Kidney (tissue), 14 donors: ENCODE results near the gene TNS2. TPM values are rescaled to one million over a fixed set of nuclear protein-coding genes. Genes with fewer than 3 reads are reported as not detected.

Source experiments
- DNase-seq, 5 donors: peaks; one replicate each; pipeline ENCODE4 v3.0.0-alpha.2; 2013 to 2020
- FAIRE-seq: peaks from 2 replicates; lab custom pipeline; 2012; peaks lifted over from hg19 to GRCh38; lab: Jason Lieb, UNC
- H3K27ac ChIP-seq, 2 donors: one replicate each; pipeline ENCODE4 v1.7.0; 2013; ENCODE audit warnings: low read depth in 2 of 2, low read length in 2 of 2, inconsistent platforms in 1 of 2
- H3K27me3 ChIP-seq: one replicate; pipeline ENCODE4 v1.7.1; 2013; ENCODE audit warnings: low read length, inconsistent platforms; ENCODE audit not compliant: control insufficient read depth, insufficient read depth
- H3K36me3 ChIP-seq, 3 donors: one replicate each; pipeline versions ENCODE4 v1.7.0 to v1.7.1; 2013; ENCODE audit warnings: low read length in 3 of 3, control low read depth in 1 of 3, inconsistent platforms in 1 of 3; ENCODE audit not compliant: insufficient read depth in 3 of 3, control insufficient read depth in 2 of 3
- H3K4me1 ChIP-seq, 3 donors: one replicate each; pipeline versions ENCODE4 v1.7.0 to v1.7.1; 2013; ENCODE audit warnings: low read length in 3 of 3, inconsistent platforms in 1 of 3, low read depth in 1 of 3; ENCODE audit not compliant: control insufficient read depth in 2 of 3, insufficient read depth in 2 of 3
- H3K4me3 ChIP-seq, 3 donors: one replicate each; pipeline versions ENCODE4 v1.7.0 to v1.8.1; 2013; ENCODE audit warnings: low read length in 3 of 3, control low read depth in 1 of 3, inconsistent platforms in 1 of 3
- H3K9ac ChIP-seq, 3 donors: one replicate each; pipeline versions ENCODE4 v1.7.0 to v1.7.1; 2013; ENCODE audit warnings: low read length in 3 of 3, control low read depth in 1 of 3, inconsistent platforms in 1 of 3
- H3K9me3 ChIP-seq, 3 donors: one replicate each; pipeline versions ENCODE4 v1.7.0 to v1.7.1; 2013; ENCODE audit warnings: low read length in 3 of 3, control low read depth in 1 of 3, inconsistent platforms in 1 of 3; ENCODE audit not compliant: control insufficient read depth in 2 of 3, insufficient read depth in 1 of 3
- intact Hi-C: fragments of 100-400 bp; cut with DNase I; formaldehyde crosslinking; loops from one replicate; pipeline ENCODE4 v1.11.1; 2022
- polyA plus RNA-seq: library from polyadenylated mRNA; stranded (reverse); fragments of 350-450 nt; fragmentation: Illumina TruSeq; extraction: RNeasy Lipid Tissue Mini Kit (QIAGEN cat#74804); gene quantifications from one replicate; pipeline ENCODE4 v1.2.3, GENCODE V29; 2014; ENCODE audit warnings: low read depth, low replicate concordance; ENCODE audit not compliant: insufficient read depth
- total RNA-seq: library from RNA; stranded (reverse); fragmentation: NEBNext Ultra II Directional; extraction: Animal tissue kit (Norgen Biotek cat#: 25700); gene quantifications from one replicate; pipeline ENCODE4 v1.2.1, GENCODE V29; 2021
- TF ChIP-seq, protein P1 (sequence below): IDR thresholded peaks from 3 replicates; pipeline ENCODE4 v1.5.1; 2012; ENCODE audit warnings: mild to moderate bottlenecking, moderate library complexity, borderline replicate concordance; ENCODE audit not compliant: insufficient read depth; ENCODE audit errors: extremely low read depth
- donor health status: control.
- donor health status: control.
- donor health status: control.
- donor health status: control.
- donor health status: control.
- donor health status: DM: yes; HTN: yes; CAD: no.
- donor health status: Normal renal cell carcinoma (clear cell type).

TNS2 gene
- total and polyA plus RNA-seq, 2 donors from 2014 or later: 90.1 to 179 TPM

DNA sequence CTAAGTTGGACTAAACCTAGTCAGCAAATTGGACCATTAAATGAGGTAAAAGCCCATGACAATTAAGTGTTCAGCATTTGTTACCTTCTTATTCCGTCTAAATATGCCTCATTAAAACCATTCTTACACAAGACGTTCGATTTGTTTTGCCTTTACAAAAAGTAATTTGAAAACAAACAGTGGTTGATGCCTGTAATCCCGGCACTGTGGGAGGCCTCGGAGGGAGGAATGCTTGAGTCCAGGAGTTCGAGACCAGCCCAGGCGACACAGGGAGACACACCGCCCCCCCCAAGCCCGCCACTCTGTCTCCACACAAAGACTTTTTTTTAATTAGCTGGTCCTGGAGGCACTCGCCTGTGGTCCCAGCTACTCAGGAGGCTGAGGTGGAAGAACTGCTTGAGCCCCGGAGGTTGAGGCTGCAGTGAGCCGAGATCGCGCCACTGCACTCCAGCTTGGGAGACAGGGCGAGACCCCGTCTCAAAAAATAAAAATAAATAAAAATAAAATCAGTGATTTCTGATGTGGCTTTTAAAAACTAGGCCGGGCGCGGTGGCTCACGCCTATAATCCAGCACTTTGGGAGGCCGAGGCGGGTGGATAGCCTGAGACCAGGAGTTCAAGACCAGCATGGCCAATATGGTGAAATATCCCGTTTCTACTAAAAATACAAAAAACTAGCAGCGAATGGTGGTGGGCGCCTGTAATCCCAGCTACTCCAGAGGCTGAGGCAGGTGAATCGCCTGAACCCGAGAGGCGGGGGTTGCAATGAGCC lies 44.5 kb upstream of the TNS2 start:
- DNase-seq: peak; percentile 14 to 82 (median 23)
- no peak for FAIRE-seq

DNA sequence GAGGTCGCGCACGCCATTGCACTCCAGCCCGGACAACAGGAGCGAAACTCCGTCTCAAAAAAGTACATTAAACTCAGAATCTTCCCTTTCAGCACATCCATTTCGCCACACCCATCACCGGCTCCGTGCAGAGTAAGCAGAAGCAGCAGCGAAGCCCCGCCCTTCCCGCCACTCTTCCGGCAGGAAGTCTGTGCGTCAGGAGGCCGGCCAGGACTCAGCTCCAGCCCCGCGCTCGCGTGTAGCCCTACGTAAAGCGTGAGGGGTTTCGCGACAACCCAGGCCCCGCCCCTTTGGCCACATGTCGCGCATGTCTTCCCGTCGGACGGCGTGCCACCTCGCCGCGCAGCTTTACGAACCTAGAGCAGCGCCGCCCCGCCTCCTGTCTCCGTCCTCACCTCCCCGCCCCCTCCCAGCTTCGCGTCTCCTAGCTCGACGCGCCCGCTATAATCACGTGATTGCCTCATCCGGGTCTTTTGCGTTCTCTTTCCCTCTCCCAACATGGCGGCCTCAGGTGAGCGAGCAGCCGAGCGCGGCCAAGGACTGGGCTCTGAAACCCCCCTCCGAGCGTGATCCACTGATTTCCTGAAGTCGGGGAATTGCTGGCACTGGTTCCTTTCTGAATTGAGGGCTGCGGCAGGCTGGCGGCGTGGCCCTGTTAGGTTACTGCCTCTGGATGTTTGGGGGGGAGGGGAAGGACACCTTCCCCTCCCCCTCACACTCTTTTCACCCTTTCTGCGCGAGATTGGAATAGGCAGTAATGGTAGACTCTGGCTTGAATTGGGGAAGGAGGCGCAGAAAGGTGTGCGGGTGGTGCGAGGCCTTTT lies 43.7 kb upstream of the TNS2 start, which contains the start of gene EIF4B:
TSS of gene EIF4B (plus strand) at position 471 of the 824 bp plus-strand sequence. CDS start at position 499, 28 bp downstream.
- Histone ChIP-seq H3K9ac (peak within 1 kb of the TSS; percentile 95 to 98 (median 95)), H3K27me3 (no peaks in the 10 kb centered on the region), H3K4me1 (peaks cover 5 to 26% (median 13%) of the 10 kb centered on the region in 3 donors), H3K36me3 (no peaks in the 10 kb centered on the region), H3K4me3 (peak within 1 kb of the TSS; percentile 98 to 100 (median 99)), H3K27ac (peak within 1 kb of the TSS; percentile 98 to 99), H3K9me3 (no peaks in the 10 kb centered on the region)
- TF ChIP-seq, protein P1, sequence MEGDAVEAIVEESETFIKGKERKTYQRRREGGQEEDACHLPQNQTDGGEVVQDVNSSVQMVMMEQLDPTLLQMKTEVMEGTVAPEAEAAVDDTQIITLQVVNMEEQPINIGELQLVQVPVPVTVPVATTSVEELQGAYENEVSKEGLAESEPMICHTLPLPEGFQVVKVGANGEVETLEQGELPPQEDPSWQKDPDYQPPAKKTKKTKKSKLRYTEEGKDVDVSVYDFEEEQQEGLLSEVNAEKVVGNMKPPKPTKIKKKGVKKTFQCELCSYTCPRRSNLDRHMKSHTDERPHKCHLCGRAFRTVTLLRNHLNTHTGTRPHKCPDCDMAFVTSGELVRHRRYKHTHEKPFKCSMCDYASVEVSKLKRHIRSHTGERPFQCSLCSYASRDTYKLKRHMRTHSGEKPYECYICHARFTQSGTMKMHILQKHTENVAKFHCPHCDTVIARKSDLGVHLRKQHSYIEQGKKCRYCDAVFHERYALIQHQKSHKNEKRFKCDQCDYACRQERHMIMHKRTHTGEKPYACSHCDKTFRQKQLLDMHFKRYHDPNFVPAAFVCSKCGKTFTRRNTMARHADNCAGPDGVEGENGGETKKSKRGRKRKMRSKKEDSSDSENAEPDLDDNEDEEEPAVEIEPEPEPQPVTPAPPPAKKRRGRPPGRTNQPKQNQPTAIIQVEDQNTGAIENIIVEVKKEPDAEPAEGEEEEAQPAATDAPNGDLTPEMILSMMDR: no peak
- peak; percentile 99 to 100 (median 100) for DNase-seq
- peak; percentile 81 for FAIRE-seq
- intact Hi-C loops: no loop called here

More for the DNA sequence above, 44.5 kb upstream of the TNS2 start:
- Histone ChIP-seq H3K4me3 (peak overlapping the region; percentile 62 to 100 (median 99)), H3K36me3 (no peaks in the 10 kb centered on the region), H3K9me3 (no peaks in the 10 kb centered on the region), H3K27ac (peak overlapping the region; percentile 98 to 99), H3K27me3 (no peaks in the 10 kb centered on the region), H3K9ac (peak overlapping the region; percentile 20 to 95 (median 53)), H3K4me1 (peaks cover 5 to 24% (median 13%) of the 10 kb centered on the region in 3 donors)
- TF ChIP-seq, protein P1: no peak
- intact Hi-C loops: no loop called here

DNA sequence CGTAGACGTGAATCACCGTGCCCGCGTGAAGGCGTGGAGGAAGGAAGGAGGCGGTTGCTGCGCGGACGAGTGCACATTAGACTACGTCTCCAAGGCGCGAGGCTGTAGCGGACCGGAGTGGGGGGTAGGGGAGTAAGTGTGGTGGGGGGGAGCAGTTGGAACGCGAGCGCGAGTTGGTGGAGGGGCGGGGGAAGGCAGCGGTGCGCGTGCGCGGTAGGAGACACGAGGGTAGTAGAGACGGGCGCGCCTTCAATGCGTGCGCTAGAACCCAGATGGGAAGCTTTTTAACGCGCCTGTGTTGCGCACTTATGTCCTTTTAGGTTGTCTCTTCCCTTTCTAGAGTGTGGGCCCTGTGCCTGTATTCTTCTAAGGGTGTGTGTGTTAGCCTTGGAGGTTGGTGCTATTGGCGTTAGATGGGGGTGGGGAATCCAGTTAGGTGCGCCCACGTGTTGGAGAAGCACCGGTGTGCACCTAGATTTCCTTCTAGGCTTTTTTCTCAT lies 43.0 kb upstream of the TNS2 start:
- Histone ChIP-seq H3K27me3 (no peaks in the 10 kb centered on the region), H3K4me1 (peaks cover 5 to 29% (median 20%) of the 10 kb centered on the region in 3 donors), H3K36me3 (no peaks in the 10 kb centered on the region), H3K9me3 (no peaks in the 10 kb centered on the region), H3K27ac (peak overlapping the region; percentile 98 to 99), H3K4me3 (peak overlapping the region; percentile 98 to 100 (median 99)), H3K9ac (peak overlapping the region; percentile 94 to 98 (median 95))
- DNase-seq (peak; percentile 82 to 92 (median 89)), FAIRE-seq (no peak)
- TF ChIP-seq, protein P1: no peak
- intact Hi-C loops: no loop called here
